K562 (cell line): ENCODE data around the gene SLC36A2. TPM values are rescaled to one million over a fixed set of nuclear protein-coding genes. Genes with fewer than 3 reads are reported as not detected.

Experiments
- ATAC-seq: fragments of 200-7000 bp; cut with Tn5 transposase; 3 replicates; pipeline ENCODE4 v1.9.1; 2020; ENCODE audit warnings: moderate library complexity
- BruUV-seq: library from RNA; stranded (reverse); fragments of 400-500 nt; replicated peaks from 2 replicates; lab custom pipeline; 2021; lab: Mats Ljungman, UMichigan
- CTCF ChIA-PET: fragments of 300-600 bp; formaldehyde crosslinking; extraction: SDS; loops from one replicate; lab custom pipeline; 2021; ENCODE audit warnings: low intra/inter-chr PET ratio; lab: Yijun Ruan, JAX
- POLR2A ChIA-PET: fragments of 300-600, 350-650 bp; sonication (Branson Sonifier 250); formaldehyde crosslinking; extraction: SDS; loops from one replicate; lab custom pipeline; 2021; ENCODE audit warnings: antibody characterized with exemption, inconsistent platforms; lab: Yijun Ruan, JAX
- DNase-seq, 4 experiments: peaks; one replicate each; pipeline versions ENCODE4 v3.0.0 to v3.0.0-alpha.2; 2011 to 2018; ENCODE audit warnings: low spot score in 3 of 4, mixed read lengths in 3 of 4; ENCODE audit errors: extremely low read depth in 1 of 4
- FAIRE-seq: peaks from 2 replicates; lab custom pipeline; 2011; peaks lifted over from hg19 to GRCh38; lab: Jason Lieb, UNC
- H2AFZ ChIP-seq: 2 replicates; pipeline ENCODE4 v1.6.0; 2011; ENCODE audit warnings: low read depth, low read length, control low read depth, inconsistent platforms
- H3K27ac ChIP-seq: fragments of 200-600 bp; 3 replicates; pipeline ENCODE4 v1.8.0; 2011; ENCODE audit warnings: low read depth, mild to moderate bottlenecking, control low read depth, inconsistent platforms, low read length, moderate library complexity, mixed read lengths; ENCODE audit errors: extremely low read depth
- H3K27me3 ChIP-seq, 2 experiments: fragments of 300-600 bp in 1 of 2; 2 replicates in 1 of 2; 3 replicates in 1 of 2; pipeline versions ENCODE4 v1.6.0 to v1.8.0; 2011; ENCODE audit warnings: inconsistent platforms in 2 of 2, low read length in 2 of 2, mild to moderate bottlenecking in 1 of 2, mixed read lengths in 1 of 2, moderate library complexity in 1 of 2; ENCODE audit not compliant: control insufficient read depth in 2 of 2, insufficient read depth in 2 of 2
- H3K36me3 ChIP-seq: fragments of 300-600 bp; 3 replicates; pipeline ENCODE4 v1.8.0; 2011; ENCODE audit warnings: mild to moderate bottlenecking, low read length, inconsistent platforms; ENCODE audit not compliant: control insufficient read depth, insufficient read depth
- H3K4me1 ChIP-seq, 2 experiments: fragments of 200-600 bp in 1 of 2; replicated peaks in 1 of 2; 2 replicates in 1 of 2; 3 replicates in 1 of 2; pipeline versions ENCODE4 v1.5.1 to v1.8.0; 2011; ENCODE audit warnings: inconsistent platforms in 2 of 2, low read length in 2 of 2, mild to moderate bottlenecking in 1 of 2, mixed read lengths in 1 of 2, moderate library complexity in 1 of 2; ENCODE audit not compliant: control insufficient read depth in 2 of 2, insufficient read depth in 2 of 2
- H3K4me2 ChIP-seq: 2 replicates; pipeline ENCODE4 v1.6.1; 2011; ENCODE audit warnings: low read length, control low read depth, inconsistent platforms, mixed read lengths; ENCODE audit not compliant: insufficient read depth
- H3K4me3 ChIP-seq: fragments of 200-600 bp; sonication (generic), shearing (Covaris generic); 2 replicates; pipeline ENCODE4 v1.5.1; 2016; ENCODE audit warnings: control low read depth, inconsistent platforms
- H3K79me2 ChIP-seq: fragments of 200-600 bp; 3 replicates; pipeline ENCODE4 v1.8.0; 2011; ENCODE audit warnings: low read length, inconsistent platforms; ENCODE audit not compliant: control insufficient read depth, insufficient read depth
- H3K9ac ChIP-seq, 2 experiments: 2 replicates each; pipeline versions ENCODE4 v1.6.0 to v1.6.1; 2011; ENCODE audit warnings: low read depth in 2 of 2, low read length in 2 of 2, control low read depth in 1 of 2, inconsistent platforms in 1 of 2, mild to moderate bottlenecking in 1 of 2, mixed read lengths in 1 of 2; ENCODE audit not compliant: insufficient read depth in 1 of 2
- H3K9me1 ChIP-seq: one replicate; pipeline ENCODE4 v1.6.0; 2011; ENCODE audit warnings: inconsistent platforms, mild to moderate bottlenecking, low read length, moderate library complexity; ENCODE audit not compliant: control insufficient read depth, insufficient read depth
- H3K9me3 ChIP-seq: replicated peaks from 2 replicates; pipeline ENCODE4 v1.5.1; 2011; ENCODE audit warnings: low read depth, low read length, inconsistent platforms; ENCODE audit not compliant: control insufficient read depth, insufficient read depth
- H4K20me1 ChIP-seq: replicated peaks from 2 replicates; pipeline ENCODE4 v1.6.1; 2011; ENCODE audit warnings: low read length, inconsistent platforms, mixed read lengths; ENCODE audit not compliant: control insufficient read depth, insufficient read depth
- CREBBP ChIP-seq: IDR thresholded peaks from one replicate; pipeline ENCODE4 v1.6.1; 2012; ENCODE audit warnings: low read depth, mild to moderate bottlenecking, control low read depth, inconsistent platforms, low read length
- EGR1 ChIP-seq: fragments of 450-650 bp; conservative IDR thresholded peaks from 2 replicates; pipeline ENCODE4 v1.6.1; 2017; ENCODE audit warnings: mild to moderate bottlenecking
- LEF1 ChIP-seq: fragments of 450-650 bp; IDR thresholded peaks from 2 replicates; pipeline ENCODE4 v1.6.1; 2016; ENCODE audit warnings: mild to moderate bottlenecking
- MAFF ChIP-seq: IDR thresholded peaks from 2 replicates; pipeline ENCODE4 v1.6.1; 2012; ENCODE audit warnings: low read length, improper control_type of control experiment
- MTF1 ChIP-seq: fragments of 250-450 bp; sonication (Bioruptor Pico); IDR thresholded peaks from 2 replicates; pipeline ENCODE4 v1.9.0; 2021; ENCODE audit warnings: moderate library complexity, mild to moderate bottlenecking, inconsistent platforms, borderline replicate concordance
- NCOA2 ChIP-seq, 2 experiments: fragments of 450-650 bp; IDR thresholded peaks; 2 replicates each; pipeline ENCODE4 v1.6.1; 2018; ENCODE audit warnings: mild to moderate bottlenecking in 2 of 2, moderate library complexity in 1 of 2; ENCODE audit not compliant: partially characterized antibody in 2 of 2
- RCOR1 ChIP-seq, 2 experiments: IDR thresholded peaks; 2 replicates each; pipeline ENCODE4 v1.6.1; 2012; ENCODE audit warnings: low read depth in 2 of 2, low read length in 2 of 2, borderline replicate concordance in 1 of 2, improper control_type of control experiment in 1 of 2
- SPI1 ChIP-seq: IDR thresholded peaks from 2 replicates; pipeline ENCODE4 v1.6.1; 2011; ENCODE audit warnings: low read depth, low read length, control low read depth, borderline replicate concordance
- TEAD1 ChIP-seq, 2 experiments: fragments of 450-650 bp in 1 of 2; sonication (generic) in 1 of 2; formaldehyde crosslinking; IDR thresholded peaks; 2 replicates each; pipeline versions ENCODE4 v1.4.0 to v1.8.0; 2020 to 2022; ENCODE audit warnings: mild to moderate bottlenecking in 2 of 2, missing genetic modification reagents in 1 of 2
- WGBS: fragments of 100-300 bp; shearing (Covaris generic); methylation state at CpG from one replicate; pipeline ENCODE4 v1.1.6; 2016; ENCODE audit warnings: low coverage, mixed read lengths; ENCODE audit not compliant: insufficient coverage; ENCODE audit errors: missing lambda C conversion rate; 5-methylcytosine and 5-hydroxymethylcytosine counted together
- in situ Hi-C: fragments of 300-500 bp; cut with MboI; formaldehyde crosslinking; loops from 4 replicates; pipeline ENCODE4 v1.15.0; 2018; ENCODE audit warnings: inconsistent platforms, mixed read lengths
- intact Hi-C: fragments of 100-400 bp; cut with micrococcal nuclease; formaldehyde crosslinking; loops from 2 replicates; pipeline ENCODE4 v1.14.2; 2022
- polyA plus RNA-seq, 8 experiments: library from polyadenylated mRNA; depleted of rRNA in 4 of 8; stranded (reverse) in 5 of 8; unstranded in 3 of 8; fragments of >200 nt; fragmentation: Nextera tagmentation in 2 of 8; fragmentation: Illumina TruSeq in 1 of 8; extraction: Ambion mirVana in 2 of 8; extraction: Trizol in 1 of 8; gene quantifications; 2 replicates each; pipeline versions ENCODE4 v1.2.1 to v1.2.3, GENCODE V29; 2011 to 2014; ENCODE audit warnings: inconsistent platforms in 1 of 8, missing spikeins in 1 of 8
- total RNA-seq, 7 experiments: library from RNA; depleted of rRNA in 6 of 7; stranded (reverse); fragments of >200 nt in 6 of 7; fragmentation: Illumina TruSeq in 2 of 7; extraction: Trizol in 2 of 7; gene quantifications; 2 replicates each; pipeline versions ENCODE4 v1.2.1 to v1.2.3, GENCODE V29; 2011 to 2021; ENCODE audit warnings: low replicate concordance in 1 of 7
- TF ChIP-seq, protein P1 (sequence below): fragments of 200-400 bp; formaldehyde crosslinking; IDR thresholded peaks from 2 replicates; pipeline ENCODE4 v1.6.1; 2017; ENCODE audit warnings: mild to moderate bottlenecking, low read depth, low read length, moderate library complexity
- TF ChIP-seq, protein P2 (sequence below): fragments of 250-450 bp; sonication (Bioruptor Pico); IDR thresholded peaks from 2 replicates; pipeline ENCODE4 v1.5.0; 2021
- TF ChIP-seq, protein P3 (sequence below): sonication (generic); formaldehyde crosslinking; IDR thresholded peaks from 2 replicates; pipeline ENCODE4 v1.8.1; 2022; ENCODE audit warnings: missing genetic modification reagents

The SLC36A2 gene
- total and polyA plus RNA-seq, 9 of the 15 experiments (the other 6 are each of a cell fraction or from before 2014, with no cell fraction given) = not detected

DNA sequence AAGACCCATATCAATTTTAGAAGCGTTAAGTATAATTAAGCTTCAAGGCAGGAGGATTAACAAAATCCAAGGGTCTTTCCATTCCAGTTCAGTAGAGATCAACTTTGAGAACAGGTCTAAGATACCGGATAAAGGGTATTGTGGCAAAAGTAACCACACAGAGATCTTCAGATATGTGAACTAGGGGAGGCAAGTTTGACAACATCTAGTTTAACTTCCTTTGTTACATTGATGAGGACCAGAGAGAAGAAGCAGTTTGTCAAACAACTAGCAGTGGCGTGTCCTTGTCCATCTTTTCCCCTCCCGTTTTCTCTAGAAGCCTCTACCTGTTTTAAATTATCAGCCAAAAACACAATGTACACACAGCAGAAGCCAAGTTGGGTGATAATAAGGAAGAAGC lies 8.6 kb downstream of the SLC36A2 start:
- H3K27me3 ChIP-seq = peaks cover 0 to 12% of the 10 kb centered on the region in 2 experiments; a peak in 3 of 5 replicates
- BruUV-seq = no TSS peak

DNA sequence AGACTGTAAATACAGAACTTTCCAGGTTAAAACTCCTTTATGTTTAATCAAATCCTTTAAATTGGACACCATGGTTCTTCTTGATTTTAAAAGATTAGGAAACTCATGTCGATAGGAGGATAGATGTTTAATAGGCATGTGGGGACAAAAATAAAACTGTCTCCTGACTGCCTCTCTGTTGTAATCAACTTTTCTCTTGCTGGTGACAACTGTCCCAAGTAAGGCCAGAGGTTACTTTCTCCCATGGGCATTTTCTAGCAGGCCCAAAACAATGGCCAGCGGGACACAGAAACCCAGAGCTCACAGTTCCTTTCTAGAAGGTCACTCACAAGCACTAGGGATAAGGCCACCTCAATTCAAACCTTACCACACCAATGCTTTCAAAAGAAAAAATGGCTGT lies 14.5 kb downstream of the SLC36A2 start:
- H3K36me3 ChIP-seq = no peaks in the 10 kb centered on the region
- H3K9me3 ChIP-seq = no peaks in the 10 kb centered on the region
- POLR2A ChIA-PET = interaction anchor here (0.6 kb wide), 1 partner anchor 25 kb away, joined by 3 read pairs; no protein-coding TSS in a partner anchor
- H3K27ac ChIP-seq = no peak overlapping the region
- H3K9me1 ChIP-seq = no peaks in the 10 kb centered on the region
- 0% methylated on average over 2 of the region's 2 CpGs for WGBS
- H3K79me2 ChIP-seq = no peaks in the 10 kb centered on the region
- no peaks in the 10 kb centered on the region for H3K4me1 ChIP-seq
- H4K20me1 ChIP-seq = no peaks in the 10 kb centered on the region
- H2AFZ ChIP-seq = no peak overlapping the region
- no peak for DNase-seq
- in situ Hi-C loops (no loop called here), intact Hi-C loops (no loop called here)
- no peak overlapping the region for H3K9ac ChIP-seq
- peaks cover 0 to 7% of the 10 kb centered on the region in 2 experiments; a peak in 3 of 5 replicates for H3K27me3 ChIP-seq
- no peak for FAIRE-seq
- CTCF ChIA-PET = no interaction called here
- H3K4me3 ChIP-seq = no peak overlapping the region
- no peak for TF ChIP-seq CREBBP
- no peak for TF ChIP-seq LEF1
- TF ChIP-seq MTF1 (CRISPR knock-in tag) = no peak
- TF ChIP-seq, protein P1, sequence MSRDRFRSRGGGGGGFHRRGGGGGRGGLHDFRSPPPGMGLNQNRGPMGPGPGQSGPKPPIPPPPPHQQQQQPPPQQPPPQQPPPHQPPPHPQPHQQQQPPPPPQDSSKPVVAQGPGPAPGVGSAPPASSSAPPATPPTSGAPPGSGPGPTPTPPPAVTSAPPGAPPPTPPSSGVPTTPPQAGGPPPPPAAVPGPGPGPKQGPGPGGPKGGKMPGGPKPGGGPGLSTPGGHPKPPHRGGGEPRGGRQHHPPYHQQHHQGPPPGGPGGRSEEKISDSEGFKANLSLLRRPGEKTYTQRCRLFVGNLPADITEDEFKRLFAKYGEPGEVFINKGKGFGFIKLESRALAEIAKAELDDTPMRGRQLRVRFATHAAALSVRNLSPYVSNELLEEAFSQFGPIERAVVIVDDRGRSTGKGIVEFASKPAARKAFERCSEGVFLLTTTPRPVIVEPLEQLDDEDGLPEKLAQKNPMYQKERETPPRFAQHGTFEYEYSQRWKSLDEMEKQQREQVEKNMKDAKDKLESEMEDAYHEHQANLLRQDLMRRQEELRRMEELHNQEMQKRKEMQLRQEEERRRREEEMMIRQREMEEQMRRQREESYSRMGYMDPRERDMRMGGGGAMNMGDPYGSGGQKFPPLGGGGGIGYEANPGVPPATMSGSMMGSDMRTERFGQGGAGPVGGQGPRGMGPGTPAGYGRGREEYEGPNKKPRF = no peak
- TF ChIP-seq, protein P2, sequence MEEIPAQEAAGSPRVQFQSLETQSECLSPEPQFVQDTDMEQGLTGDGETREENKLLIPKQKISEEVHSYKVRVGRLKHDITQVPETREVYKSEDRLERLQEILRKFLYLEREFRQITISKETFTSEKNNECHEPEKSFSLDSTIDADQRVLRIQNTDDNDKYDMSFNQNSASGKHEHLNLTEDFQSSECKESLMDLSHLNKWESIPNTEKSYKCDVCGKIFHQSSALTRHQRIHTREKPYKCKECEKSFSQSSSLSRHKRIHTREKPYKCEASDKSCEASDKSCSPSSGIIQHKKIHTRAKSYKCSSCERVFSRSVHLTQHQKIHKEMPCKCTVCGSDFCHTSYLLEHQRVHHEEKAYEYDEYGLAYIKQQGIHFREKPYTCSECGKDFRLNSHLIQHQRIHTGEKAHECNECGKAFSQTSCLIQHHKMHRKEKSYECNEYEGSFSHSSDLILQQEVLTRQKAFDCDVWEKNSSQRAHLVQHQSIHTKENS (CRISPR knock-in tag) = no peak
- TF ChIP-seq RCOR1 (IDR thresholded peaks at IDR 0.05; ENCODE audit: borderline replicate concordance in 1 of 2, low read depth in 2 of 2, low read length in 2 of 2) = no peak
- no peak for TF ChIP-seq SPI1
- H3K4me2 ChIP-seq = no peak overlapping the region
- no TSS peak for BruUV-seq
- ATAC-seq = no peak

More for the DNA sequence above, 8.6 kb downstream of the SLC36A2 start:
- no peak overlapping the region for H3K9ac ChIP-seq
- H2AFZ ChIP-seq = no peak overlapping the region
- WGBS = 2% methylated on average over 4 of the region's 4 CpGs
- FAIRE-seq = no peak
- H3K9me3 ChIP-seq = no peaks in the 10 kb centered on the region
- no peak for DNase-seq
- no peak overlapping the region for H3K27ac ChIP-seq
- H4K20me1 ChIP-seq = no peaks in the 10 kb centered on the region; the same call in 1 of the 2 replicates
- H3K79me2 ChIP-seq = no peaks in the 10 kb centered on the region
- ATAC-seq = no peak
- H3K36me3 ChIP-seq = no peaks in the 10 kb centered on the region
- H3K9me1 ChIP-seq = no peaks in the 10 kb centered on the region
- ChIA-PET CTCF (no interaction called here), POLR2A (no interaction called here)
- in situ Hi-C loops = no loop called here
- no peaks in the 10 kb centered on the region for H3K4me1 ChIP-seq
- TF ChIP-seq, protein P3, sequence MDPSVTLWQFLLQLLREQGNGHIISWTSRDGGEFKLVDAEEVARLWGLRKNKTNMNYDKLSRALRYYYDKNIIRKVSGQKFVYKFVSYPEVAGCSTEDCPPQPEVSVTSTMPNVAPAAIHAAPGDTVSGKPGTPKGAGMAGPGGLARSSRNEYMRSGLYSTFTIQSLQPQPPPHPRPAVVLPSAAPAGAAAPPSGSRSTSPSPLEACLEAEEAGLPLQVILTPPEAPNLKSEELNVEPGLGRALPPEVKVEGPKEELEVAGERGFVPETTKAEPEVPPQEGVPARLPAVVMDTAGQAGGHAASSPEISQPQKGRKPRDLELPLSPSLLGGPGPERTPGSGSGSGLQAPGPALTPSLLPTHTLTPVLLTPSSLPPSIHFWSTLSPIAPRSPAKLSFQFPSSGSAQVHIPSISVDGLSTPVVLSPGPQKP (CRISPR knock-in tag) = no peak
- no peak for TF ChIP-seq MAFF
- no peak for TF ChIP-seq EGR1
- no peak for TF ChIP-seq TEAD1 (CRISPR knock-in tag; IDR thresholded peaks at IDR 0.05)
- no peak for TF ChIP-seq NCOA2 (IDR thresholded peaks at IDR 0.05; ENCODE audit: partially characterized antibody in 2 of 2)
- intact Hi-C loops = no loop called here
- H3K4me3 ChIP-seq = no peak overlapping the region
- H3K4me2 ChIP-seq = no peak overlapping the region
